HG03442 (cell line): ENCODE results near the gene CHI3L2.

Experiments
- ATAC-seq: cut with Tn5 transposase; IDR thresholded peaks from one replicate; pipeline ENCODE4 v1.9.1; 2021; ENCODE audit warnings: mild to moderate bottlenecking, moderate library complexity; ENCODE audit not compliant: unreplicated experiment

Gene CHI3L2, protein sequence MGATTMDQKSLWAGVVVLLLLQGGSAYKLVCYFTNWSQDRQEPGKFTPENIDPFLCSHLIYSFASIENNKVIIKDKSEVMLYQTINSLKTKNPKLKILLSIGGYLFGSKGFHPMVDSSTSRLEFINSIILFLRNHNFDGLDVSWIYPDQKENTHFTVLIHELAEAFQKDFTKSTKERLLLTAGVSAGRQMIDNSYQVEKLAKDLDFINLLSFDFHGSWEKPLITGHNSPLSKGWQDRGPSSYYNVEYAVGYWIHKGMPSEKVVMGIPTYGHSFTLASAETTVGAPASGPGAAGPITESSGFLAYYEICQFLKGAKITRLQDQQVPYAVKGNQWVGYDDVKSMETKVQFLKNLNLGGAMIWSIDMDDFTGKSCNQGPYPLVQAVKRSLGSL

DNA sequence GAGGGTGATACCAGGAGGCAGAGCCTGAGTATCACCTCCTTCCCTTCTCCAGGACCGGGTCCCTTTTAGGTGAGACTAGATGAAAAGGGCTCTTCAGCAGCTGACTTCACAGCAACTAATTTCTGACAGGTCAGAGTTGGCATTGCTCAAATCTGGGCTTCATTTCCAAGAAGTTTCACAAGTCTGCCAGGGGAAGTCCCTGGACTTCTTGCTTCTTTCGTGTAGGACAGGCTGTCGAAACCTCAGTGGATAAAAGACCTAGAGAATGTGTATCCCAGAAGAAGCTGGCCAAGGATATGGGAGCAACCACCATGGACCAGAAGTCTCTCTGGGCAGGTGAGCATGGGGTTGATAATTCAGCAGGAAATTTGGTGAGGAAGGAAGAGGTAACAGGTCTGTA is at the start of gene CHI3L2:
TSS of gene CHI3L2 (plus strand) at position 280 of the 400 bp plus-strand sequence. CDS start at position 297, 17 bp downstream.
- ATAC-seq: no peak

GRCh38 chr1:111179968-111180533 is 47.5 kb upstream of the CHI3L2 start:
- no peak for ATAC-seq

DNA sequence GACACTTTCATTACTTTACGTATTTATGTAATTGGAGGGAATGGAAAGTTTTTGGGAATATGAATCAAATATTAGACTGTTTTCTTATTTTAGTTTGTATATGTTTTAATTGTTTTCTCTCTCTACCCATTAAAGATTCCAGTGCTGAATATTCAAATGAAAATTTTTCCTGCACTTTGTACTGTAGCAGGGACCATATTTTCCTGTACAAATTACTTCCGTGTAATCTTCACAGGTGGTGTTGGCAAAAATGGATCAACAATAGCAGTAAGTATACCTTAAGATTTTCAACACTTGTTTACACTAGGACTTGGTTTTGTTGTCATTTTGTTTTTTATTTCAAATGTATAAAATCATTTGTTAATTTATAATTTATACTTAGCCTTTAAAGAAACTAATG is 45.5 kb upstream of the CHI3L2 start:
- ATAC-seq: no peak

- ATAC-seq: no peak
Observed at GRCh38 chr1:111183308-111184069, 44.0 kb upstream of the CHI3L2 start.

DNA sequence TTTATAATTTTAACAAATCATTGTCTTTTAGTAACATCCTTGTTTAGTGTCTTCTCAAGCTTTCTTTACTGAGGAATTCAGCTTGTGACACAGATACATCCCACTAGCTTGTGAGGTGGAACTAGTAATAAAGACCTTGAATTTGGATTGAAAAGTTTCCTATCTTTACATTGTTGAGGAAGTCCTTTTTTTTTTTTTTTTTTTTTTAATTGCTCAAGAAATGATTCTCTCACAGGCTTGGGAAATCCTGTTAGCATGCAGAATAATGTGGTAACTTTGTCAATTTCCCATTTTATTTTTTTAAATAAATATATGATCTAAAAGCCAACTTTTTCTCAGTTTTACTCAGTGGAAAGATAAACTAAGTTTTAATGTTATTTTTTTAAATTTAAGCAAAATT is 42.9 kb upstream of the CHI3L2 start:
- no peak for ATAC-seq

GRCh38 chr1:111190931-111191451 is 36.5 kb upstream of the CHI3L2 start:
- ATAC-seq: no peak

DNA sequence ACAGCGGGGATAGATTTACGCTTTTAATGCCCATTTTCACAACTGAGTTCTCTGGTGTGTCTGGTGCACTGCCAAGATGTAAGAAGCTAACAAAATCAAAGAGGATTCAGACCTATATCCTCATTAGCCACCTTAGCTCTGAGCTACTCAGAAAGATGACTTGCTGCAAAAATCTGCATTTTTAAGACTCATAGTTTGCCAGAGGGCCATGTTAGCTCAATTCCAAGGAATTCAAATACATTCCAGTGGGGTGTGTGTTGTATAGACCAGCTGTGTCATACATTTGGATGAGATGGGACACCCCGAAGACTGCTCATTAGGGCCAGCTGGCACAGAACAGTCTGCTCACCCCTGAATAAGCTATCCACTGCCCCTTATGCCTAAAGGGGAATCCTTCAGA is 36.0 kb upstream of the CHI3L2 start:
- no peak for ATAC-seq

GRCh38 chr1:111192074-111192473 is 35.4 kb upstream of the CHI3L2 start:
- ATAC-seq: no peak

DNA sequence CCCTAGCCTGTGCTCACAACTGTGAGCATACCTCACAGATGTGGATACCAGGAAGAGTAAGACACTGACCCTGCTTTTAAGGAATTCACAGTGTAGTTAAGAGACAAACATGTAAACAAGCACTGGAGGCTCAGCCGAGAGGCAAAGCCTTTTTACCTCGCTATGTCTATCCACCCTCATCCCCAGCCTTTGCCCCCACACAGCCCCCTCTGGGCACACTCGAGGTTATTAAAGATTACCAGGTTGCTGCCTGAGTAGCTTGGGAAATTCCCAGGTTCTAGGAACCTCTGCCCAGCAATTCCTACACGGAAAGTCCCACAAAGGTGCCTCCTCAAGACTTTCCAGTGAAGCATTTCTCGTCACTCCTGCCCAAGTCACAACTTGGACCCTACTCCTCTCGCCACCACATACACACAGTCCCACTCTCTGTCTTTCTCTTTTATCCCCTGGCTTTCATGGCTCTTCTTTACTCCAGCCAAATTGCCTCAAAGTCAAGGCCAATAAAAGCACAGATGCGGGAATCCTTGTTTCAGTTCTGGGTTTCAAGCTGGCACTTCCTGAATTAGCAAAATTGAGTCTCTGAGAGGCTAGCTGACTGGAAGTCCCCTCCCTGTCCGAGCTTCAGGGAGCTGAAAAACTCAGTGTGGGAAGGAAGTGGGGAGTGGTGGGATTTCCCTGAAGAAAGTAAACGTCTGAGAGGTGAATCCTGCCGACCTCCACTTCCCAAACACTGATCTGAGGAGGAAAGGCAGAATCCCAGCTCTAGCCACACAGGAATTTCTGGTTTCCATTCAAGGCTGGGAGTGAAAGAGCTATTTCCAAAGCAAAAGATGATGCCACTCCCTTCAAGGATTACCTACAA is 34.6 kb upstream of the CHI3L2 start:
- ATAC-seq: no peak

GRCh38 chr1:111193712-111194480 is 33.6 kb upstream of the CHI3L2 start:
- no peak for ATAC-seq

- no peak for ATAC-seq
Observed at GRCh38 chr1:111195002-111195684, 32.4 kb upstream of the CHI3L2 start.

DNA sequence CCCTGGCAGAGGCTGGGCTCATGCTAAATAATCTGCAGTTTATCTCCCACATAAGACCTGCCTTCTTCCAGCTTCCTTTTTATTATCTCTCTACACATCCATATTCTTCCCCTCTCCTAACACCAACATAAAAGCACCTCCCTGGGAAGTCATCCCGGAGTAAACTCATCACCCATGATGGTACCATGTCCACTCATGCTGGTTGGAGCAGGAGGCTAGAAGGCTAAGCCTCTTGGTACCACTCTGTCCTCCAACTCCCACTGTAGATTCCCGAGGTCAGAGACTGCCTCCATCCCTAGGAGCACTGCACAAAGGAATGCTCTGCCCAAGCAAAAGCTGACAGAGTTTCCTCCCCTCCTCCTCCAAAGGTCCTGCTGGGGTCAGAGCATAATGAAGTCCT is 31.3 kb upstream of the CHI3L2 start:
- no peak for ATAC-seq

GRCh38 chr1:111197598-111198284 is 29.8 kb upstream of the CHI3L2 start:
- ATAC-seq: no peak

GRCh38 chr1:111198836-111199235 is 28.7 kb upstream of the CHI3L2 start:
- no peak for ATAC-seq

GRCh38 chr1:111199329-111199728 is 28.2 kb upstream of the CHI3L2 start:
- no peak for ATAC-seq

- ATAC-seq: no peak
Observed at GRCh38 chr1:111199881-111200801, 27.4 kb upstream of the CHI3L2 start, which contains the start of gene DENND2D. TSS of gene DENND2D (minus strand) at chr1:111200646. CDS start at chr1:111200459, 187 bp downstream.

DNA sequence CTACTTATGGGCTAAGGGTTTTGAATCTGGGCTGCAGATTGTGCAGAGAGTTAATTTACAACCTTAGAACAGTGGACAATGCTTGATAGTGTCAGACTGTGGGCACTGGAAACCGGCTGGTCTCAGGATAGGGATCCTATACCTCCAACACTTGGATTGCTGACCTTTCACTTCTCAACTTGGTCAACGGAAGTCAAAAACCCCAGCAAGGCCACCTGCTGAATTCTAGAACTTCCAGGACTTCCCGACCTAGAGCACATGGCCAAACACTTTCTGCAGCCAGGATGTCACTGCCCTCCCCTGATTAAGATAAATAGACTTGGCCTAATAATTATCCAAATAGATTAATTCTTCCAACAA is 26.7 kb upstream of the CHI3L2 start:
- no peak for ATAC-seq
